HG02981 (cell line): ENCODE measurements around the gene REXO1.

Experiments
- ATAC-seq: cut with Tn5 transposase; IDR thresholded peaks from one replicate; pipeline ENCODE4 v1.9.1; 2021; ENCODE audit warnings: mild to moderate bottlenecking, moderate library complexity; ENCODE audit not compliant: unreplicated experiment

Gene REXO1

DNA sequence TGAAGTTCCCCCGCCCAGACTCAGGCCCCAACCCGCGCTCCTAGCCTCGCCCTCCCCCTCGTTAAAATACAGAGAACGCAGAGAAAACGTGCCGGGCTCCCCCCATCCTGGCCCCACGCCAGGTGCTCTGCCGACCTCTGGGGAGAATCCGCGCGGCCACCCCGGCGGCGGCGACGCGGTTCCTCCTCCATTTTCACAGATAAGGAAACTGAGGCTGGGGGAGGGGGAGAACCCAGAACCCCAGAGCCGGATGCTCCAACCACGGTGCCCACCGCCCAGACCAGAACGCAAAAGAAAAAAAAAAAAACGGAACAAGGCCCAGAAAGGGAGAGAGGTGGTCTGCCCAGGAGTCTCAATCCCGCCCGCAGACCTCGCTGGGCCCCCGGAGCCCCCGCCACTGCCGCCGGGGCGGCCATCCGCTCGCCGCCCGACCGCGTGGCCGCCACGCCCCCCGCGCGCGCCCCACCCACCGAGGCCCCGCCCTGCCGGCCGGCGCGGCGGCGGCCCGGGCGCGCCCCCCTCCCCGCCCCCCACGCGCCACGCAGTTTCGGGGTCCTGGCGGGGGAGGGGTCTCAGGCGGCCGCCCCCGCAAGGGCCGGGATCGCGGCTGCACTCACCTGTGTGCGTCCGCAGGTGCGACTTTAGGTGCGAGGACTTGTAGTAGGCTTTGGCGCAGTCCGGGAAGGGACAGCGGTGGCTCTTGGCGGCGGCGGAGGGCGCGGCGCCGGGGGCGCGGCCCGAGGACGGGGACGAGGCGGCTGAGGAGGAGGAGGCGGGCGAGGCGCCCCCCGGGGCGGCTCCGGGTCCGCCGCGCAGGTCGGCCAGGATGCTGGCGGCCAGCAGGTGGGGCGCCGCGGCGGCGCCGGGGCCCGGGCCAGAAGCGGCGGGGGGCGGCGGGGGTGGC is 14.4 kb upstream of the REXO1 start:
- peak; percentile 2 for ATAC-seq

DNA sequence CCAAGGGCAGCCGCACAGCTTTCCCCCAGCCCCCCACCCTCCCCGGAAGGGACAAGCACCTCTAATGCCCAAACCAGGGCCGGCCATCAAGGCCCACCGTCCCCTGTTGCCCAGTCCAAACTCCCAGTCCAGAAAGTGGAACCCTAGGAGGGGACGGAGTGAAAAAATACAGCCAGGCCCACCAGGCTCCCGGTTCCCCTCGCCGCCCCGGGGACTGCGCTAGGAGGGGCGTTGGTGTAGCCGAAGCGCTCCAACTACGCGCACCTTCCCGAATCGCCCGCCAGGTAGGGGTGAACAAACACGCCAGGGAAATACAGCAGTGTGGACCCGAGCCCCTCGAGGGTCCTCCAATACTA is 13.8 kb upstream of the REXO1 start:
- ATAC-seq: no peak

DNA sequence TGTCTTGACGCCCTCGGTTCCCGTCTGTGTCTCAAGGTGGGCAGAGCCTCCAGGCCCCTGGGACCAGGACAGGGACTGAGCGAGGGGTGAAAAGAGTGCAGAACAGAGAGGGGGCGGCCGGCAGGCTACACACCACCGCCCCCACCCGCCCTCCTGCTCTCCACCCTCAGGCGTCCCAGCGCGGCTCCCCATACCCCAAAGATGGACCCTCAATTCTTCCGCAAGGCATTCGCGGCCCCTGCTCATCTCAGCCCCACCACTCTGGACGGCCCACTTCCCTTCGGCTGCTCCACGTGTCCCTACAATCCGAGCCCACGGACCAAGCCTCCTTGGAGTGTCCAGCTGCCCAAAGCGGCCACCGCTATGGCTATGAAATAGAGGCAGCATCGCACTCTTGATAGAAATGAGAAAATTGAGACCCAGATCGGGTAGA is 13.3 kb upstream of the REXO1 start:
- no peak for ATAC-seq

DNA sequence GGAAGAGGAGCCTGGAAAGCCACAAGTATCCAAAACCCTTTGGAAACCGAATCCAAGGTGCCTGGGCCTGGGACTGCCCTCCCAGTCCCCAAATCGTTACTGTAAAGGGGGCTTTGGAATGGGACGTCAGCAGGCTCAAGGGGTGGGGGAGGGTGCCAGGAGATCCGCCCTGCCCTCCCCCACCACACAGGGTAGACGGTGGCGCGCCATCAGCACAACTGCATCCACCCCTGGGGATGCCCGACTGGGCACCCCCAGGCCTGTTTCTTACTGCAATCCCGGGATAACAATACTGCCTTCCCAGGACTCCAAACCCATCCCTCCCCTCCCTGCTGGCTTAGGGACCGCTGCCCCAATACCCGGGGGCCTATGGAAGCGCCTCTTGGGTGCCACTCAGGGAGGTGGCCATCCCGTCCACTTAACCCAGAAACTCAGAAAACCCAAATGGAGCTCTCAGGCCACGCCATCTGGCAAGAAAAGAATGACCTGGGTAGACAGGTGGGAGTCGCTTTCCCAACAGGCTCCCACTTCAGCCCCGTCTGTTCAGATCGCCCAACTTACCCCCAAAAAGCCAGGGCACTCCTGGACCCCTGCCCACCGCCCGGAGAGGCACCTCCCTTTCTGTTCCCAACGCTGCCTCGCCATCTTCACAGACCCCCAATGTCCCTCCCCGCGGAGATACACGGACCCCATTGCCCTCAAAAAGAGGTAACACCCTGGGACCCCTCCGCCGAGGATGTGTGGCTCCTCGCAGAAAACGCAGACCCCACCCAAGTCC is 12.7 kb upstream of the REXO1 start:
- ATAC-seq: no peak

DNA sequence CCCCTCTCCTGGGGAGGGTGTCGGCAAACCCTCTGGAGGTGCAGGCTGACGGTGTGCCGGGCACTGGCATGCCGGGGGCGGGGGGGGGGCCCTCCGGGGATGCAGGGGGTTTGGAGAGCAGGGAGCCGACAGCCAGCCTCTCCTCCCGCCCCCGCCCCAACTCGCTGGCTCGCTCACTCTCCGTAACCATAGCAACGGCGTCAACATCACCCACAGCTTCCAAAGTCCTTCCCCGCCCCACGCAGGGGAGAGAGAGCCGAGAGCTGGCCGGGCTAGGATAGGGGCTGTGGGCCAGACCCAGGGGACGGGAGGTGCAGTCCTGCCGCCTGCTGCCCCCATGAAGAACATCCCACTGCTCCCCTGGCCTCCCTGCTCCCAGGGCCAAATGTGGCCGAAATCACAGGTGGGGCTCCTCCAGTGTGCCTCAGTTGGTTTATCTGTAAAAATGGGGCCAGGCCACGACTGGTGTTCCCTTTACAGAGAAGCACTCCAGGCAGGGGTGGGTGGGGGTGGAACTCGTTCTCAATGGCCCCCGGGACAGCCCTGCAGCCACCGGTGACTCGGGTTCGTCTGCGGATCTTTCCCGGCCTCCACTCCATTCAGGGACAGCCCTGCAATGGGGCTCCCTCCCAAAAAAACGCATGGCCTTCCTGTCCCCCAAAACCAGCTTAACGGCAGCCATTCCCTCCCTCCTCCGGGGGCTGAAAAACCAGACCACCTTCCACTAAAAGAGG is 11.9 kb upstream of the REXO1 start:
- no peak for ATAC-seq

DNA sequence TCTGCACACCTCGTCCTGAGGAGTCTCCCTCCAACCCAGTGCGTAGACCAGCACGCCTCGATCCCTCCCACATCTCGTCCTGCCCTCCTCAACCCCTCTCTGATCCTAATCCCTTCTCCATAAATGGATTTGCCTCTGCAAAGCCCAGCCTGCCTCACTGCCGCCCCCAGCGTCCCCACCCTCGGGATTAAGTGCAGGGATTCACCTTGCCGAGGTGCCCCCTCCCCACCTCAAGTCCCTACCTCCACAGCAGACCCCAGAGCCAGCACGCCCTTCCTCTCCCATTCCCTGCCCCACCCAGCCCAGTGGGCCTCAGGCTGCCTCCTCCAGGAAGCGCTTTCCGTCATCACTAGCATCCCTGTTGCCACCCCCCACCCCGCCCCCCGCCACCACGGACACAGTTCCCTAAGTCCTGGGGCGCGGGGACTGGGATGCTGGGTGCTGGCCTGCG is 11.1 kb upstream of the REXO1 start:
- ATAC-seq: no peak

DNA sequence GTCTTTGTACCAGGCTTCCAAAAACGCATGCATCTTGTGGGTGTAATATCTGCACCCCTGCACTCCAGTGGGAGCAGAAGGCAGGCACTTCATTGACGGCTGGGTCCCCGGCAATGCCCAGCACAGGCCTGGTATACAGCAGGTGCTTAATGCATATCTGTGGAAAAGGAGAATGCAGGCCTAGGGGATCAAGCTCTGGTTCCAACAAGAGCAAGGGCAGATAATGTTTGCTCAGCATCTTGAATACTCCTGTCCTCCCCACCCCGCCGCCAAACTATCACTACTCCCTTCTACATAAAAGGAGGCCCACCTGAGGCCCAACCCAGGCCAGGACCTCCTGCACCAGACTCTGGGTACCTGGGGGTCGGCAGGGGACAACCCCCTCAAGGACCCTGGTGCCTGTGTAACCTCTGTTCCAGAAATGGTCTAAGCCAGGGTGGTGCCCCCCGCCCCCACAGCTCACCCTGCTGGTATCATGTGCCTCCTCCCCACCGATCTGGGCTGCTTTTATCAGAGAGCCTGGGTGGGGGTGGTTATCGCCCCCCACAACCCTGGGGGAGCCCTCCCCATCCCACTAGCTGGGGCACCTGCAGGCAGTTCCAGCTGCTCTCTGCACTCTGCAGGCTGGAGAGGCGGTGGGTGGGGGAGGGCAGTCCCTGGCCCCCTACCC is 10.3 kb upstream of the REXO1 start:
- ATAC-seq: no peak

DNA sequence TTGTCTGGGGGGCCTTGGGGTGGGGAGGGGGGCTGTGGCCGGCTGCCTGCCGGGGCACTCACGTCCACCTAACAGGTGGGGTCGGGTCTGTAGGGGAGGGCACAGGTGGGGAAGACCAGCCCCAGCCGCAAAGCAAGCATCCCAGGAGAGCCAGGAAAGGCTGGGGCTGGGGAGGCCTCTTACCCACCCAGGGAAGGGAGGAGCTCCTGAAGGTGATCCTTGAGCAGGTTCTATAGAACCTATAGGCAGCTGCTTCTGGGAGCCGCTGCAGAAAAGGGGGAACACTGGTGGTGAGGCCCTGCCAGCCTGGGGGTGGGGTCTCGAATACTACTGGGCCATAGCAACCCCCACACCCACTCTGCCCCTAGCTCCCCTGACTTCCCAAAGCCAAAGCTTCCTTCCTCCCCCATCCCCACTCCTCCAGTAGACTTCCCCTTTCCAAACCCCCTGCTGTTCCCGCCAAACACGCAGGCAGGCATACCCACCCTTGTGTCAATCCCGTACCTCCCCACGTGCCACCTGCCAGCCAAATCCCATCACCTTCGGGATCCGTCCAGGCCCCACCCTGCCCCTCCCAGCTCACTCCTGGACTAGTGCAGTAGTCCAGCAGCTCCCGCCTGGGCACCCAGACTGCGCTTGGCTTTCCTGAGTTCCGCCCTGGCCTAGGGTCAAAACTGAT is 9.5 kb upstream of the REXO1 start:
- ATAC-seq: no peak

DNA sequence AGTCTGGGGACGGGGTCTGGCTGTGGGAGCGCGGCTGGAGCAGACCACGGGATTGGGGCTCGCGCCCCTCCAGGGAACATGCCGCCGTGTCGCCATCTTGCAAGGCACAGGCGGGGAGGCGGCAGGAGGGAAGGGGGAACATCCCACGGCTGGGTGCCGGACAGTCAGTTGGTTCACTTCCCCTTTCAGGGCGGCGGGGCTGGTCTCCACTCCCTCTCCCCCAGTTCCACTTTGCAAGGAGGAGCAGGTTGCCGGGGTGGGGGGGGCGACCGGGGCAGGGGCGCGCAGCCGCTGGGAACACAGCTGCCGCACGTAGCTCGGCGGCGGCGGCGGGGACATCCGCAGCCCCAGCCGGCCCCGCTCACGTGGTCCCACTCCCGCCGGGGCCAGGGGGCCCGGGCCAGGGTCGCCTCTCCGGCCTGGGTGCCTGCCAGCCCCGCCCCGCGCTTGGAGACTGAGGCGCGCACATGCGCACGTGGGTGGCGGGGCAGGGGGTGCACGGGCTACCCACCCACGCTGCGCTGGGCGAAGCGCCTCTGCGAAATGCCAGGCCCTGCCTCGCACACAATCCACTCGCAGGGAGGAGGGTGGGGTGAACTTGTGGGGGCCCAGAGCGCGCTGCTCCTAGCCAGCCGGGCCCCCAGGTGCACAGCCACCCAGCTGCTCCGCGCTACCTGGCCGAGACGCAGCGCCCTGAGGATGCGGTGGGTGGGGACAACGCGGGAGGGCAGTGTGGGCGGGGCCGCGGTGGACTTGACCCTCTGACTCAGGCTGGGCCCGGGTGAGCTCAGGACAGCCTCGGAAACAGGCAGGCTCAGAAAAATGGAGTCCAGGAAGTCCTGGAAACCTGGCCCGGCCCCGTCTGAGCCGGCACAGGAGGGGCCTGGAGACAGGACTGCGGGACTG is 8.7 kb upstream of the REXO1 start:
- ATAC-seq: no peak

DNA sequence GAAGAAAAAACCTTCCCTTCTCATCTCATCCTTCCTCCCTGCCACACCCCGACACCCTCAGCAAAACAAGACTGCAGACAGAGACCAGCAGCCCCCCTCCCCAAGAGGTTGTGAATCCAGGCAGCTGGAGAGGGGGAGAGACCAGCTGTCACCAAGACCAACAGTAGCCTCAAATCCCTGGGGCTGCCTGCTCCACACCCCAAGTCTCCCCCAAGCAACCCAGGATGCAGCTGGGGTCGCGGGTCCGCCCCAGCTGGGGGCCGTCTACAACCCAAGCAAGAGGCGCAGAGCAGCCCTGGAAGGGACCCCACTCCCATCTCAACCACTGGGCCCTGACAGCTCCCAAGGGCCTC is 8.0 kb upstream of the REXO1 start:
- no peak for ATAC-seq

DNA sequence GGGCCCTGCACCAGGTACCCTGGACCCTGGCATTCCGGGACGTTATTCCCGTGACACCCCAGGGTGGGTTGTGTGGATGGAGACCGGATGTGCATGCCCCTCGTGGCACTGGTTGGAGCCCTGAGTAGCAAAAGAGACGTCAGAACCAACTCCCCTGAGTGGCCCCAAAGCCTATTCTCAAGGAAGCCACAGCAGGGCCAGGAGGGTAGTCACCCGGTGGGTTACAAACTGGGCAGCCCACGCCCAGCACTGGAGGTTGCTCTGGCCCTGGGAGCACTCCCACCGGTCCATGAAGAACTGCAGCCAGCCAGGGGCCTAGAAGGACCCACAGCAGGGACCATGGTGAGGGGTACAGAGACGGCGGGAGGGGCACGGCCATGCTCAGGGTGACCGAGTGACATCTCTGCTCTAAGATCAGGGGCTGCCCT is 7.6 kb upstream of the REXO1 start:
- ATAC-seq: no peak

DNA sequence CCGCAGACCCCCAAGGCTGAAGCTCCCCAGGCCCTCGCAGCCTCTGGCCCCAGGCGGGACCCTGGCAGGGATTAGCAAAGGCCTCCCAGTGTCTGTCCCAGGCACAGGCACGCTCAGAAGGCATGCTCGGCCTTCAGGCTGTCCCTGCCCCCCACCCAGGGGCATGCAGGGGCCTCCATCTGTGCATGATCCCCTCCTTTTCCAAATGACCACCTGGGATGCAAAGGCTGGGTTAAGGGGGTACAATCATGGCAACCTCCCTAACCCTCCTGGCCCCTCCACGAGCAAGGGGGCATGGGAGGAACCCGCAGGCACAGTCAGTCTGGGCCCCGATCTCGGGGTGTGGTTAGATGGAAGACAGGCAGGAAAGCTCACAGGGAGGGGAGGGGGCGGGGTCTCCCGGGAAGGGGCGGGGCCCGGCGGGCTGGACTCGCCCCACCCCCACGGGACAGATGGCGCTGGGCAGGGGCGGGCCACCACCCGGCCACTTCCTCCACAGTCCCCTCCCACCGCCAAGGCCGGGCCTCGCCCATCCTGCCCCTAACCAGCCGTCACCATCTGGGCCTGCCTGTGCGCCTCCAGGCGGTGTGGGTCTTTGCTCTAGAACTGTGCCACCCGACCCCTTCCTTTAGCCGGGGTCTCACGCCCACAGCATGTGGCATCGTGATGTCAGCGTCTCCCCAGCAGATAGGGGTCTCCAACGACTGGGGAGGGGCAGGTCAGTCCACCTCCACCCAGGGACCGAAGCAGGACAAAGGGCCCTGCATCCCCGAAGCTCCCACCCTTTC is 7.0 kb upstream of the REXO1 start:
- peak; percentile 47 for ATAC-seq

DNA sequence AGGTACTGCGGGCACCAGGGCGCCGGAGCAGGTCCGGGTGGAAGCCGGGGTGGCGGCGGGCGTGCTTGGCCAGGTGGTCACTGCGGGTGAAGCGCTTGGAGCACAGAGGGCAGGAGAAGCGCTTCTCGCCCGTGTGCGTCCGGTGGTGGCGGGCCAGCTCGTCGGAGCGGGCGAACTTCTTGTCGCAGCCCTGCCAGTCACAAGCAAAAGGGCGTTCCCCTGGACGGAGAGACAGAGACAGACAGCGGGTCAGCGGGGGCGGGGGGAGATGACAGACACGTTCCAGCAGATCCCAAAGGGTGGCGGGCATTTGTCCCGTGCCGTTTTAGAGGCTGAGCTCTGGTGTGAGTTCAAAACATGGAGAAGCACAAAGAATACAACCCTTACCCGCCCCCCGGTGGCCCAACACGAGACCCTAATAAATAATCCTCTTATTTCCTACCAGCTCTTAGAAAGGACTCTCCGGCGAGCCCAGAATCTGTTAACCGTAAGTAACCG is 6.3 kb upstream of the REXO1 start:
- ATAC-seq: no peak

DNA sequence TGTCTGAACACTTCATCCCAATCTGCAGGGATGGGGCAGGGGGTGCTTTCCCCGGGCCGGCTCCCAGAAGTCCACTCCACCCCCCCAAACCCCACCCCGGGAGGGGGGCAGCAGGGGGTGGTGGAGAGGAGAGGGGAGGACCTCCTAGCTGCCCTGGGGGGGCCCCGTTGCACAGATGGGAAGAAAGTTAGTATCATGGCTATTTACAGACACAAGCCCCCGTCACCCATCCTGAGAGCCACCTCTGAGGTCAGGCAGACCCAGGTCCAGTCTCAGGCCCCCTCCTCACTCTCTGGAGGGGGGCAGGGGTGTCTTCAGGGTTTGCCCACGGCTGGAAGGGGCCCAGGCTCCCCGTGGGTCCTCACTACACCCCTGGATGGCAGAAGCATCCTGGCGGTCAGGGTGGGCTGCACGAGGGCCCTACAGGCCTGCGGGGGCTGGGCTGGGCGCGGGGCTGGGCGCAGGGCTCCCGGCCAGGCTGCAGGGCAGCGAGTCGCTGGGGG is 5.8 kb upstream of the REXO1 start:
- ATAC-seq: no peak

DNA sequence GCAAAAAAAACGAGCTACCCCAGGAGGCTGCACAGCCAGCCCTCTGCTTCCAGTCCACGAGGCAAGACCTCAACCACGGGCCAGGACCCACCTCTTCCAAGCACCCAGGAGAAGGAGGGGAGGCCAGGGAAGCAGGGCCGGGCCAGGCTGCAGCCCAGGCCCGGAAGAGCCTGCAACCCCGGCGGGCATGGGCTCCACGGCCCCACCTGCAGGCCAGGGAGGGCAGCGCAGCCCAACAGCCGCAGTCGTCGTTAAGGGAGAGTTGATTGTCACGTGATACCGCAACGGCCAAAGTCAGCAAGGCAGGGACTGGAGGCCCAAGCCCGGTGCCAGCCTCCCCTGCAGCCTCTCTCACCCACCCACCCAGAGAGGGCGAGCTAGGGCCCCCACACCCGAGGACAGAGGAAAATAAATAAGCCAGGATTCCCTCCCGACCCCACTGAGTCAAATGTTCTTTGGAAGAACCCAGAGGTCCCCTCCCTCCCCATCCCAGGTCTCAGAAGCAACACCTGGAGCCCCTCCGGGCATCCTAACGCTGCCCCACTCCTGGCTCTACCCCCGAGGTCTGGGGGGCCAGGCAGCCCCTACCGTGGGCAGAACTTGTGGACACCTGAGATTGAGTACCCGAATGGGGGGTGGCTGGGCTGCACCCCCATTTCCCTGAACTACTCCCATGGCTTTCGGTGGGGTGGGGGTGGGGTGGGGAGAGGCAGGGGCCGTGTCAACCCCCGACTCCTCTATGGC is 5.2 kb upstream of the REXO1 start:
- no peak for ATAC-seq

DNA sequence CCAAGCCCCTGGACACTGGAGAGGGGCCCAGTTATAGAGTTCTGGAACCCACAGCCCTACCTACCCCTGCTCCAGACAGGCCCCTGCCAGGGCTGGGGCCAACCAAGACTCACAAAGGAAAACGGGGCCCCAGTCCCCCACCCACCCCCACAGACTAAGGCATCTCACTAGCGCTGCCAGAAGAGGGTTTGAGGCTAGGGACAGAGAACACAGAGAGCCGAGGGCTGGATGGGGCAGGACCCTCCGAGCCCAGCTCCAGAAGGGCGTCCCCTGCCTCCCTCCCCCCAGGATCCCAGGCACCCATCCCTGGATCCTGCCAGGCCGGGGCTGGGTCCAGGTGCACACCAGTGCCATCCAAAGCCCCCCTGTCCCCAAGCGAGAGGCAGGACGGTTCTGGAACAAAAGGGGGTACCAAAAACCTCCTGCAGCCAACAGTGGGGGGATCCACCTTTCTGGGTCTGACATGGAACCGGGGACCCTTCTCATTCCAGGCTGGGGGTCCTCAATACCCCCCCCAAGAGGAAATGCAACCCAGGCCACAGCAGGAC is 4.4 kb upstream of the REXO1 start:
- ATAC-seq: no peak
